HG02588 (cell line): ENCODE data around the gene ITPK1.

Experiments
- ATAC-seq: cut with Tn5 transposase; IDR thresholded peaks from one replicate; pipeline ENCODE4 v1.9.1; 2021; ENCODE audit warnings: mild to moderate bottlenecking, moderate library complexity; ENCODE audit not compliant: unreplicated experiment

Gene ITPK1

GRCh38 chr14:92928961-92929688, 186.6 kb downstream of the ITPK1 start:
- ATAC-seq: no peak

GRCh38 chr14:92928258-92928629, 187.5 kb downstream of the ITPK1 start:
- no peak for ATAC-seq

GRCh38 chr14:92927349-92928257, 188.1 kb downstream of the ITPK1 start:
- ATAC-seq: no peak

- ATAC-seq: no peak
Measured at GRCh38 chr14:92926931-92927330, 188.8 kb downstream of the ITPK1 start.

GRCh38 chr14:92926180-92926845, 189.4 kb downstream of the ITPK1 start:
- ATAC-seq: no peak

GRCh38 chr14:92925446-92925845, 190.3 kb downstream of the ITPK1 start:
- no peak for ATAC-seq

- no peak for ATAC-seq
Measured at GRCh38 chr14:92924247-92924646, 191.5 kb downstream of the ITPK1 start.

GRCh38 chr14:92923744-92924103, 192.0 kb downstream of the ITPK1 start:
- no peak for ATAC-seq

- no peak for ATAC-seq
Measured at GRCh38 chr14:92922883-92923743, 192.6 kb downstream of the ITPK1 start, which contains the start of gene CHGA. TSS of gene CHGA (plus strand) at chr14:92923150. CDS start at chr14:92923360, 210 bp downstream.

- no peak for ATAC-seq
Measured at GRCh38 chr14:92922155-92922735, 193.5 kb downstream of the ITPK1 start.

GRCh38 chr14:92920001-92920400, 195.7 kb downstream of the ITPK1 start:
- ATAC-seq: no peak

- ATAC-seq: no peak
Measured at GRCh38 chr14:92917956-92918355, 197.8 kb downstream of the ITPK1 start.

GRCh38 chr14:92917041-92917940, 198.4 kb downstream of the ITPK1 start:
- ATAC-seq: no peak

- ATAC-seq: no peak
Measured at GRCh38 chr14:92916201-92916600, 199.5 kb downstream of the ITPK1 start.

GRCh38 chr14:92914087-92914656, 201.6 kb downstream of the ITPK1 start:
- no peak for ATAC-seq

- no peak for ATAC-seq
Measured at GRCh38 chr14:92907316-92907911, 208.3 kb downstream of the ITPK1 start.

- no peak for ATAC-seq
Measured at GRCh38 chr14:92906823-92907222, 208.9 kb downstream of the ITPK1 start.

GRCh38 chr14:92906420-92906819, 209.3 kb downstream of the ITPK1 start:
- ATAC-seq: no peak
